Measurements from ENCODE around the gene CSF1. TPM values are rescaled to one million over a fixed set of nuclear protein-coding genes. Genes with fewer than 3 reads are reported as not detected.

Gene CSF1
- total RNA-seq, 1 donor from 2014 or later = 79.8 TPM

DNA sequence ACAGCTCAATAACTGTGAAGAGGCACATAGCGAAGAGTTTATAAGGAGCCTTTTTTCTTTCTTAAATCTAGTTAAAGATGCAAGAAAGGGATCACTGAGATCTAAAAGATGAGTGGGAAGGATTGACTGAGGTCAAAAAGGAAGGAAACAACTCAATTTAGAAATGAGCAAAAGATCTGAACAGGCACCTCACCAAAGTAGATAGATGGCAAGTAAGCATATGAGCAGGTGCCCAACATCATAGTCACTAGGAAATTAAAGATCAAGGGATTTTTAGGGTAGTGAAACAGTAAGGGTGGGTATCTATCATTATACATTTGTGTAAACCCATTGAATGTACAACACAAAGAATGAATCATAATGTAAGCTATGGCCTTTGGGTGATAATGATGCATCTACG, 44.6 kb upstream of the CSF1 start:
- Histone ChIP-seq H3K27ac (no peak overlapping the region), H3K9me3 (no peaks in the 10 kb centered on the region), H3K4me1 (peaks cover 10% of the 10 kb centered on the region), H3K36me3 (no peaks in the 10 kb centered on the region), H3K27me3 (no peaks in the 10 kb centered on the region), H3K4me3 (no peak overlapping the region)
- TF ChIP-seq CTCF (IDR thresholded peaks at IDR 0.05) = no peak
- intact Hi-C loops (cut with DNase I) = no loop called here
- ATAC-seq (no peak), DNase-seq (no peak)

DNA sequence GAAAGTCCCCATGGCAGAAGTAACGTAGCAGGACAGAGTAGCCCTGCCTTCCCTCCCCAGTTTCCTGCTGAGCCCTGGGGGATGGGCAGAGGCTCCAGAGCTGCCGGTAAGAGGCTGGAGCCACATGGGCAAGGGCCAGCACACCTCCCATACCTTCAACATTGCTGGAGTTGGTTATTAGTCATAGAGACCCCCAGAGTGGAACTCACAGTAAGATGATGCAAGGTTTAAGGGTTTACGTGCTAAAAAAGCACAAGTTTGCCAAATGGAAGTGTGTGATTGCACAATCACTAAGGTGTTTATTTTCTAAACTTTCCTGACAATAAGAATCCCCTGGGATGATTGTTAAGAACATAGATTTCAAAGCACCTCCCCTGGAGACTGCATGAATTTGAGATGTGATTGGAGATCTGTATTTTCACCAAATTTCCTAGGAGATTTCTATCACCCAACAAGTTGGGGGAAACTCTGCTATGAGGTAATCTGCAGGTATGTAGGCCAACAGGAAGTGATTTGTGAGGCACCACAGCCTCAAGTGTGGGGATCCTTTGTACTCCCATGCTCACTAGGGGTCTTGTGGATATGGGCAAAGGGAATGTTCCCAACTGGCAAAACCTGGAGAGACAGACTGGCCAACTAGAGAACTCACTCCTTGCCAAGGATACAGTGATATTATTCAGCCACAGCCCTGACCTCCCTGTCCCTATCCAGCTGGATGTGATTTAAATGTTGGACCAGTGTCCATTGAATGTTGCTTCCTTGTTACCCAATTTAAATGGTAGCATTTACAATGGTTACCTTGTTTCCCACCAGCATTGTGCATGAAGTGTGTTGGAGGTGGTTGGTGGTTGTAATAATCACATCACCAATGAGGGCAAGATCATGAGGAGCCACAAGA, 37.1 kb upstream of the CSF1 start:
- peak; percentile 42 for ATAC-seq
- intact Hi-C loops (cut with DNase I) = no loop called here
- no peak overlapping the region for H3K27ac ChIP-seq

GRCh38 chr1:109874445-109874844, 36.2 kb upstream of the CSF1 start:
- intact Hi-C loops (cut with DNase I) = no loop called here
- Histone ChIP-seq H3K27me3 (no peaks in the 10 kb centered on the region), H3K9me3 (no peaks in the 10 kb centered on the region), H3K36me3 (no peaks in the 10 kb centered on the region), H3K4me3 (no peak overlapping the region), H3K27ac (no peak overlapping the region), H3K4me1 (peaks cover 37% of the 10 kb centered on the region)
- DNase-seq (no peak), ATAC-seq (no peak)
- TF ChIP-seq CTCF (IDR thresholded peaks at IDR 0.05) = no peak

More for the DNA sequence above, 37.1 kb upstream of the CSF1 start:
- H3K36me3 ChIP-seq = no peaks in the 10 kb centered on the region
- no peak for TF ChIP-seq CTCF (IDR thresholded peaks at IDR 0.05)
- H3K9me3 ChIP-seq = no peaks in the 10 kb centered on the region
- no peaks in the 10 kb centered on the region for H3K27me3 ChIP-seq
- DNase-seq = no peak
- H3K4me1 ChIP-seq = peaks cover 37% of the 10 kb centered on the region
- no peak overlapping the region for H3K4me3 ChIP-seq

DNA sequence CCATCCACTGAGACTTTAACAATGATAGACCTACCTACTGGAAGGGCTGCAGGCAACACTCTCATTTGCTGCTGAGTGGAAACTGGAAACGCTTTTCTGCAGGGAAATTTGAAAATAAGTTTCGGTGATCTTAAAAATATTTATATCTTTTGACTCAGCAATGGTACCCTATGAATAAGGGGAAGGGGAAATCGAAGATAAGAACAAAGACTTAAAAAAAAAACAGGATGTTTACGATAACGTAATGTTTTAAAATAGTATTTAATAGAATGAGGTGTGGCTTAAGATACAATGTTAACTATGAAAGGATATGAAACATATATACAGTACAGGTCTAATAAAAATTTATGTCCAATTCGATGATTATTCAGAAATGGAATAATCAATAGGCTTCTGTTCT, 34.8 kb upstream of the CSF1 start:
- ATAC-seq (no peak), DNase-seq (no peak)
- TF ChIP-seq CTCF (IDR thresholded peaks at IDR 0.05) = no peak
- no peaks in the 10 kb centered on the region for H3K9me3 ChIP-seq
- H3K4me3 ChIP-seq = no peak overlapping the region
- intact Hi-C loops (cut with DNase I) = no loop called here
- no peaks in the 10 kb centered on the region for H3K27me3 ChIP-seq
- no peak overlapping the region for H3K27ac ChIP-seq
- peaks cover 37% of the 10 kb centered on the region for H3K4me1 ChIP-seq
- H3K36me3 ChIP-seq = no peaks in the 10 kb centered on the region

- Histone ChIP-seq H3K4me3 (no peak overlapping the region), H3K27ac (peak overlapping the region; percentile 82), H3K9me3 (no peaks in the 10 kb centered on the region), H3K4me1 (peaks cover 37% of the 10 kb centered on the region), H3K36me3 (no peaks in the 10 kb centered on the region), H3K27me3 (no peaks in the 10 kb centered on the region)
- peak; percentile 8 for ATAC-seq
- TF ChIP-seq CTCF (IDR thresholded peaks at IDR 0.05) = no peak
- intact Hi-C loops (cut with DNase I) = no loop called here
- DNase-seq = no peak
These were observed 33.9 kb upstream of the CSF1 start for GRCh38 chr1:109876617-109877316.

All from upper lobe of right lung (tissue), 1 donor.